ENCODE data around the gene TSEN15.

DNA sequence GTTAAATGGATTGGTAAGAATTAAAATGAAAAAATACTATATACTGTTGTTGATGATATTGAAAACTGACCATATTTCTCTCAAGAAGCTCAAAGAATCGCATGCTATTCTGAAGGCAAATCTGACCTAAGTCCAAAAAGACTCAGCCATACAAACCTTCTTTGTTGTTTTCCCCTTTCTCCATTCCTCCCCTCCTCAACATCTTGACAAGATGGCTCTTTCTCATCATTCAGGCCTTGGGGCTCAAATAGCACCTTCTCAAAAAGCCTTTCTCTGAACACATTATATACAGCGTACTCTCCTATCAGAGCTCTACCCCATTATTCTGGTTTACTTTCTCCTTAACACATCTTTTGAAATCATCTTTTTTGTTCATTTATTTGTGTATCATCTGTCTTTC lies 31.2 kb upstream of the TSEN15 start:
- no peak for TF ChIP-seq POLR2A (IDR thresholded peaks at IDR 0.05)
- TF ChIP-seq, protein P1, sequence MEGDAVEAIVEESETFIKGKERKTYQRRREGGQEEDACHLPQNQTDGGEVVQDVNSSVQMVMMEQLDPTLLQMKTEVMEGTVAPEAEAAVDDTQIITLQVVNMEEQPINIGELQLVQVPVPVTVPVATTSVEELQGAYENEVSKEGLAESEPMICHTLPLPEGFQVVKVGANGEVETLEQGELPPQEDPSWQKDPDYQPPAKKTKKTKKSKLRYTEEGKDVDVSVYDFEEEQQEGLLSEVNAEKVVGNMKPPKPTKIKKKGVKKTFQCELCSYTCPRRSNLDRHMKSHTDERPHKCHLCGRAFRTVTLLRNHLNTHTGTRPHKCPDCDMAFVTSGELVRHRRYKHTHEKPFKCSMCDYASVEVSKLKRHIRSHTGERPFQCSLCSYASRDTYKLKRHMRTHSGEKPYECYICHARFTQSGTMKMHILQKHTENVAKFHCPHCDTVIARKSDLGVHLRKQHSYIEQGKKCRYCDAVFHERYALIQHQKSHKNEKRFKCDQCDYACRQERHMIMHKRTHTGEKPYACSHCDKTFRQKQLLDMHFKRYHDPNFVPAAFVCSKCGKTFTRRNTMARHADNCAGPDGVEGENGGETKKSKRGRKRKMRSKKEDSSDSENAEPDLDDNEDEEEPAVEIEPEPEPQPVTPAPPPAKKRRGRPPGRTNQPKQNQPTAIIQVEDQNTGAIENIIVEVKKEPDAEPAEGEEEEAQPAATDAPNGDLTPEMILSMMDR (IDR thresholded peaks at IDR 0.05): no peak
- no peak for TF ChIP-seq POLR2AphosphoS5 (IDR thresholded peaks at IDR 0.05)
- no peak for TF ChIP-seq EP300 (IDR thresholded peaks at IDR 0.05; ENCODE audit: low read depth)

Measured in transverse colon (tissue), 4 donors.